Neural progenitor cell (in vitro differentiated cells): Measurements from ENCODE around the gene TNFRSF1B. TPM values are rescaled to one million over a fixed set of nuclear protein-coding genes. Genes with fewer than 3 reads are reported as not detected.

Experiments
- DNase-seq: peaks from one replicate; pipeline ENCODE4 v3.0.0-alpha.2; 2016; ENCODE audit warnings: low spot score
- H2AFZ ChIP-seq: fragments of 200-600 bp; sonication (generic); replicated peaks from 2 replicates; pipeline ENCODE4 v1.6.1; 2016; ENCODE audit warnings: antibody characterized with exemption
- H3F3A ChIP-seq: fragments of 200-600 bp; sonication (generic); 2 replicates; pipeline ENCODE4 v1.6.1; 2016; ENCODE audit warnings: antibody characterized with exemption, low read depth
- H3K27ac ChIP-seq: fragments of 200-600 bp; sonication (generic); 2 replicates; pipeline ENCODE4 v1.5.1; 2016; ENCODE audit warnings: mild to moderate bottlenecking
- H3K27me3 ChIP-seq: fragments of 200-600 bp; sonication (generic); 2 replicates; pipeline ENCODE4 v1.6.1; 2016; ENCODE audit warnings: mild to moderate bottlenecking, moderate library complexity
- H3K36me3 ChIP-seq: fragments of 200-600 bp; sonication (generic); 2 replicates; pipeline ENCODE4 v1.5.1; 2016
- H3K4me1 ChIP-seq: fragments of 200-600 bp; sonication (generic); 2 replicates; pipeline ENCODE4 v1.6.1; 2016; ENCODE audit warnings: mixed run types
- H3K4me2 ChIP-seq: fragments of 200-600 bp; sonication (generic); 2 replicates; pipeline ENCODE4 v1.6.1; 2016
- H3K4me3 ChIP-seq: fragments of 200-600 bp; sonication (generic); 2 replicates; pipeline ENCODE4 v1.5.1; 2016
- H3K79me2 ChIP-seq: fragments of 200-600 bp; sonication (generic); 2 replicates; pipeline ENCODE4 v1.6.1; 2016; ENCODE audit warnings: low read depth
- H3K9ac ChIP-seq: fragments of 200-600 bp; sonication (generic); 2 replicates; pipeline ENCODE4 v1.6.1; 2016
- H3K9me3 ChIP-seq: fragments of 200-600 bp; sonication (generic); 2 replicates; pipeline ENCODE4 v1.5.1; 2016; ENCODE audit warnings: low read depth
- H4K20me1 ChIP-seq: fragments of 200-600 bp; sonication (generic); 2 replicates; pipeline ENCODE4 v1.6.1; 2016; ENCODE audit warnings: low read depth
- H3K27ac Mint-ChIP-seq: 3 replicates; pipeline ENCODE4 v1.8.0; 2021; ENCODE audit warnings: mixed read lengths
- H3K27me3 Mint-ChIP-seq: 2 replicates; pipeline ENCODE4 v1.8.0; 2022; ENCODE audit warnings: low read depth, mild to moderate bottlenecking, inconsistent platforms, moderate library complexity, mixed read lengths; ENCODE audit not compliant: insufficient read depth
- H3K36me3 Mint-ChIP-seq: 3 replicates; pipeline ENCODE4 v1.8.0; 2021; ENCODE audit warnings: mixed read lengths
- H3K4me1 Mint-ChIP-seq: 3 replicates; pipeline ENCODE4 v1.8.0; 2021; ENCODE audit warnings: mixed read lengths
- H3K4me3 Mint-ChIP-seq: 3 replicates; pipeline ENCODE4 v1.8.0; 2021; ENCODE audit warnings: mild to moderate bottlenecking, moderate library complexity, mixed read lengths
- H3K9me3 Mint-ChIP-seq: 3 replicates; pipeline ENCODE4 v1.8.0; 2020; ENCODE audit warnings: mixed read lengths
- EZH2 ChIP-seq: fragments of 200-600 bp; sonication (generic); IDR thresholded peaks from 2 replicates; pipeline ENCODE4 v1.6.1; 2017; ENCODE audit warnings: antibody characterized with exemption, mild to moderate bottlenecking, moderate library complexity
- EZH2phosphoT487 ChIP-seq: fragments of 200-600 bp; sonication (generic); IDR thresholded peaks from 2 replicates; pipeline ENCODE4 v1.6.1; 2017; ENCODE audit warnings: antibody characterized with exemption
- total RNA-seq: library from RNA; depleted of rRNA; stranded (reverse); fragments of >200 nt; gene quantifications from 2 replicates; pipeline ENCODE4 v1.2.3, GENCODE V29; 2015; ENCODE audit warnings: low replicate concordance
- TF ChIP-seq, protein P1 (sequence below): fragments of 200-600 bp; sonication (generic); IDR thresholded peaks from 2 replicates; pipeline ENCODE4 v1.5.1; 2017; ENCODE audit warnings: antibody characterized with exemption, mild to moderate bottlenecking

TNFRSF1B gene
- total RNA-seq, 1 donor from 2014 or later, result 0.04 TPM

DNA sequence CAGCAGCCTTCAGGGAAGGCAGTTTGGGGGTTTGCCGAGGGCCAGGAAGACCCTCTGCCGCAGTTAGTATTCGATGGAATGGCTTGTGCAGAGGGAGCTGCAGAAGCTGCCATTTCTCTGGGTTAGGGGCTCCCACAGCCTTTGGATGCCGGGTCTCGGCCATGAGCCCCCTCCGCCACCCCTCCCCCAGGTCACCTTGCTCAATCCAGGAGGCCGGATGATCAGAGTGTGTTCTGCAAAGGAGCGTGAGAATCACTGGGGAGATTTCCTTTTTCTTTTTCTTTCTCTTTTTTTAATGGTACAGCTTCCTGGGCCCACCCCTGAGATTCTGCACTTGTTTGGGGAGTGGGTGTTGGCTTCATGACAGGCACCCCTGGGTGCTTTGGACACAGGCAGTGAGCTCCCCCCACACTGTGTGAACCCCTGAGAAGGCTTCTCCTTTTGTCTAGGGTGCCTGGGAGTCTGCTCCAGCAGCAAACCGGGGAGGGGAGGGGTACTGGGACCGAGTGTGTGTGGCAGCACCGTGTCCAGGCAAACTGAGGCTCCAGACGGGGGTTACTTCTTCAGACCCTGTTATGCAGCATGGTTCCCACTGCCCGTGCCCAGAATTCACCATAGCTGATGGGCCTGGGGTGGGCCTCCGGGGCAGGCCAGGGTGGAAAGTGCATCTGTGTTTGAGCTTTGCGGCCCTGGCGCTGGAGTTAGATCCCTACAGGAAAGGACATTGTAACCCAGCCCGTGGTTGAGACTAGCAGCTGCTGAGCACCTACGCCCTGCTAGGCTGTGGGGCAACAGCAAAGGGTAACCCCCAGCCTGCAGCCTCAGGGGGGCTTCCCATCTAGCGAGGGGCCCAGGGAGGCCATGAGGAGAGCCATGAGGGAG is 18.5 kb downstream of the TNFRSF1B start:
- no peaks in the 10 kb centered on the region for H3K9me3 Mint-ChIP-seq
- Histone ChIP-seq H3K9ac (no peak overlapping the region), H3K4me2 (no peak overlapping the region), H4K20me1 (no peaks in the 10 kb centered on the region), H2AFZ (no peak overlapping the region), H3K79me2 (no peaks in the 10 kb centered on the region), H3F3A (peaks cover 5% of the 10 kb centered on the region), H3K4me1 (peaks cover 12% of the 10 kb centered on the region), H3K36me3 (no peaks in the 10 kb centered on the region), H3K9me3 (no peaks in the 10 kb centered on the region), H3K27me3 (no peaks in the 10 kb centered on the region), H3K4me3 (no peak overlapping the region), H3K27ac (no peak overlapping the region)
- H3K4me3 Mint-ChIP-seq, result no peak overlapping the region
- peak overlapping the region; percentile 82 for H3K27ac Mint-ChIP-seq
- peaks cover 10% of the 10 kb centered on the region for H3K27me3 Mint-ChIP-seq
- H3K4me1 Mint-ChIP-seq, result peaks cover 29% of the 10 kb centered on the region
- TF ChIP-seq, protein P1, sequence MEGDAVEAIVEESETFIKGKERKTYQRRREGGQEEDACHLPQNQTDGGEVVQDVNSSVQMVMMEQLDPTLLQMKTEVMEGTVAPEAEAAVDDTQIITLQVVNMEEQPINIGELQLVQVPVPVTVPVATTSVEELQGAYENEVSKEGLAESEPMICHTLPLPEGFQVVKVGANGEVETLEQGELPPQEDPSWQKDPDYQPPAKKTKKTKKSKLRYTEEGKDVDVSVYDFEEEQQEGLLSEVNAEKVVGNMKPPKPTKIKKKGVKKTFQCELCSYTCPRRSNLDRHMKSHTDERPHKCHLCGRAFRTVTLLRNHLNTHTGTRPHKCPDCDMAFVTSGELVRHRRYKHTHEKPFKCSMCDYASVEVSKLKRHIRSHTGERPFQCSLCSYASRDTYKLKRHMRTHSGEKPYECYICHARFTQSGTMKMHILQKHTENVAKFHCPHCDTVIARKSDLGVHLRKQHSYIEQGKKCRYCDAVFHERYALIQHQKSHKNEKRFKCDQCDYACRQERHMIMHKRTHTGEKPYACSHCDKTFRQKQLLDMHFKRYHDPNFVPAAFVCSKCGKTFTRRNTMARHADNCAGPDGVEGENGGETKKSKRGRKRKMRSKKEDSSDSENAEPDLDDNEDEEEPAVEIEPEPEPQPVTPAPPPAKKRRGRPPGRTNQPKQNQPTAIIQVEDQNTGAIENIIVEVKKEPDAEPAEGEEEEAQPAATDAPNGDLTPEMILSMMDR, result no peak
- TF ChIP-seq EZH2phosphoT487, result no peak
- no peak for TF ChIP-seq EZH2
- DNase-seq, result no peak
- H3K36me3 Mint-ChIP-seq, result no peaks in the 10 kb centered on the region

GRCh38 chr1:12185918-12186678 is 19.3 kb downstream of the TNFRSF1B start:
- Histone ChIP-seq H3K4me1 (peaks cover 12% of the 10 kb centered on the region), H3F3A (peaks cover 5% of the 10 kb centered on the region), H4K20me1 (no peaks in the 10 kb centered on the region), H3K9ac (no peak overlapping the region), H3K36me3 (no peaks in the 10 kb centered on the region), H3K27me3 (no peaks in the 10 kb centered on the region), H2AFZ (no peak overlapping the region), H3K4me3 (no peak overlapping the region), H3K79me2 (no peaks in the 10 kb centered on the region), H3K27ac (no peak overlapping the region), H3K4me2 (no peak overlapping the region), H3K9me3 (no peaks in the 10 kb centered on the region)
- Mint-ChIP-seq H3K27ac (peak overlapping the region; percentile 50), H3K4me3 (no peak overlapping the region), H3K36me3 (no peaks in the 10 kb centered on the region), H3K9me3 (no peaks in the 10 kb centered on the region), H3K4me1 (peaks cover 30% of the 10 kb centered on the region), H3K27me3 (peaks cover 10% of the 10 kb centered on the region)
- no peak for DNase-seq
- TF ChIP-seq, protein P1, result no peak
- TF ChIP-seq EZH2phosphoT487 (no peak), EZH2 (no peak)

GRCh38 chr1:12186679-12186985 is 19.8 kb downstream of the TNFRSF1B start:
- no peak overlapping the region for H3K9ac ChIP-seq
- peaks cover 33% of the 10 kb centered on the region for H3K4me1 Mint-ChIP-seq
- no peaks in the 10 kb centered on the region for H3K9me3 Mint-ChIP-seq
- H3K79me2 ChIP-seq, result no peaks in the 10 kb centered on the region
- peaks cover 9% of the 10 kb centered on the region for H3K27me3 Mint-ChIP-seq
- no peaks in the 10 kb centered on the region for H3K36me3 ChIP-seq
- H4K20me1 ChIP-seq, result no peaks in the 10 kb centered on the region
- no peaks in the 10 kb centered on the region for H3K27me3 ChIP-seq
- H3K4me3 ChIP-seq, result no peak overlapping the region
- H3K4me3 Mint-ChIP-seq, result no peak overlapping the region
- peaks cover 5% of the 10 kb centered on the region for H3F3A ChIP-seq
- no peak overlapping the region for H3K4me2 ChIP-seq
- no peak for DNase-seq
- peaks cover 12% of the 10 kb centered on the region for H3K4me1 ChIP-seq
- no peak overlapping the region for H2AFZ ChIP-seq
- H3K27ac Mint-ChIP-seq, result peak overlapping the region; percentile 50
- no peaks in the 10 kb centered on the region for H3K36me3 Mint-ChIP-seq
- TF ChIP-seq EZH2phosphoT487 (no peak), EZH2 (no peak)
- TF ChIP-seq, protein P1, result no peak
- H3K9me3 ChIP-seq, result no peaks in the 10 kb centered on the region
- no peak overlapping the region for H3K27ac ChIP-seq
